Measurements from ENCODE around the gene FLOT2. TPM values are rescaled to one million over a fixed set of nuclear protein-coding genes. Genes with fewer than 3 reads are reported as not detected.

Gene FLOT2
- polyA plus RNA-seq, 1 donor (not counting 4 experiments of a cell fraction or from before 2014, with no cell fraction given): 67.2 TPM

DNA sequence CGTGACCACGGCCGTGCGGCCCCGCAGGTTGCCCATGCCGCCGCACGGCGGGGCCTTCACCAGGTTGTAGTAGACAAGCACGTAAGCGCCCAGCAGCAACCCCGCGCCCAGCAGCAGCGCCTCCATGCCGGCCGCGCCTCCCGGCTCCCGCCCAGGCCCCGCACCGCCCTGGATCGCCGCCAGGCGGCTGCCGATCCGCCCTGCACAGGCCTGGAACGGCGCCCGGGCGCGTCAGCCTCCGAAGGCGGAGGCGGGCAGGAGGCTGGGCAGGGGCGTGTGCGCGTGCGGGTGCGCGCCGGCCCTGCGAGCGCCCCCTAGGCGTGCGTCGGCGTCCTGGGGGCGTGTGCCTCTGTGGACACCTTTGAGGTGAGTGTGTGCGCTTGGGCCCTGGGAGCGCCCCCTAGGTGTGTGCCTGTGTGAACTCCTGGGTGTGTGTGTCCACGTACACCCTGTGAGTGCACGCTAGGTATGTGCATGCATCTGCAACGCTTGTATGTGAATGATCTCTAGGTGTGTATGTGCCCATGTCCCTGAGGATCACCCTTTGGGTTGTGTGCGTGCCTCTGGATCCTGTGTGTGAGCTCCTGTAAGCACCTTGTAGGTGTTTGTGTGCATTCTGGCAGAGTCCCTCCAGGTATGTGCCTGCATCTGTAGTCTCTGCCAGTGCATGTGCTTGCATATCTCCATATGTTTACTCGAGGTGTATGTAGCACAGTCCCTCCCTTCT, 5.4 kb upstream of the FLOT2 start, which contains the start of gene DHRS13:
DHRS13 (minus strand) TSS at position 261 of the 727 bp plus-strand sequence; CDS start at position 126, 135 bp downstream.
- H3K4me1 ChIP-seq (ENCODE audit: control insufficient read depth, extremely low read depth, insufficient read depth, low read length): peaks cover 28% of the 10 kb centered on the region
- H3K79me2 ChIP-seq (ENCODE audit: control insufficient read depth, insufficient read depth, low read length): no peaks in the 10 kb centered on the region
- TF ChIP-seq, protein P1, sequence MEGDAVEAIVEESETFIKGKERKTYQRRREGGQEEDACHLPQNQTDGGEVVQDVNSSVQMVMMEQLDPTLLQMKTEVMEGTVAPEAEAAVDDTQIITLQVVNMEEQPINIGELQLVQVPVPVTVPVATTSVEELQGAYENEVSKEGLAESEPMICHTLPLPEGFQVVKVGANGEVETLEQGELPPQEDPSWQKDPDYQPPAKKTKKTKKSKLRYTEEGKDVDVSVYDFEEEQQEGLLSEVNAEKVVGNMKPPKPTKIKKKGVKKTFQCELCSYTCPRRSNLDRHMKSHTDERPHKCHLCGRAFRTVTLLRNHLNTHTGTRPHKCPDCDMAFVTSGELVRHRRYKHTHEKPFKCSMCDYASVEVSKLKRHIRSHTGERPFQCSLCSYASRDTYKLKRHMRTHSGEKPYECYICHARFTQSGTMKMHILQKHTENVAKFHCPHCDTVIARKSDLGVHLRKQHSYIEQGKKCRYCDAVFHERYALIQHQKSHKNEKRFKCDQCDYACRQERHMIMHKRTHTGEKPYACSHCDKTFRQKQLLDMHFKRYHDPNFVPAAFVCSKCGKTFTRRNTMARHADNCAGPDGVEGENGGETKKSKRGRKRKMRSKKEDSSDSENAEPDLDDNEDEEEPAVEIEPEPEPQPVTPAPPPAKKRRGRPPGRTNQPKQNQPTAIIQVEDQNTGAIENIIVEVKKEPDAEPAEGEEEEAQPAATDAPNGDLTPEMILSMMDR (optimal IDR thresholded peaks at IDR 0.05 in 1 of 3, IDR thresholded peaks at IDR 0.05 in 1 of 3, conservative IDR thresholded peaks at IDR 0.05 in 1 of 3; ENCODE audit: extremely low read depth in 1 of 3, insufficient read depth in 2 of 3, low read length in 3 of 3): peak; percentile 85 to 97 (median 96)
- no peak for TF ChIP-seq EZH2 (IDR thresholded peaks at IDR 0.05; ENCODE audit: low read length)
- no peaks in the 10 kb centered on the region for H3K9me1 ChIP-seq (ENCODE audit: control insufficient read depth, extremely low read depth, insufficient read depth, low read length)
- dilution Hi-C loops (cut with MboI; ENCODE audit: extremely low pct_ligation_motif_present, low sequenced_read_pairs): no loop called here
- peaks cover 11 to 19% of the 10 kb centered on the region in 2 experiments for H3K36me3 ChIP-seq (ENCODE audit: control insufficient read depth in 2 of 2, extremely low read depth in 1 of 2, insufficient read depth in 2 of 2, low read length in 2 of 2)
- peak within 1 kb of the TSS; percentile 76 for H3K9ac ChIP-seq (ENCODE audit: control insufficient read depth, extremely low read depth, insufficient read depth, low read length)
- FAIRE-seq: no peak
- no peaks in the 10 kb centered on the region for H3K27me3 ChIP-seq (ENCODE audit: control insufficient read depth, extremely low read depth, insufficient read depth, low read length)
- peak within 1 kb of the TSS; percentile 46 to 77 (median 71) for H3K4me3 ChIP-seq (ENCODE audit: control insufficient read depth in 2 of 3, extremely low read depth in 1 of 3, insufficient read depth in 2 of 3, low read depth in 1 of 3, low read length in 3 of 3)
- H3K27ac ChIP-seq (ENCODE audit: control insufficient read depth, insufficient read depth, low read length): peak within 1 kb of the TSS; percentile 47
- no peaks in the 10 kb centered on the region for H3K9me3 ChIP-seq (ENCODE audit: control insufficient read depth, low read depth, low read length)
- H4K20me1 ChIP-seq (ENCODE audit: control insufficient read depth, extremely low read depth, insufficient read depth, low read length): no peaks in the 10 kb centered on the region
- DNase-seq (ENCODE audit: low read depth, low spot score): peak; percentile 84
- H3K4me2 ChIP-seq (ENCODE audit: control insufficient read depth, extremely low read depth, insufficient read depth, low read depth, low read length): peak within 1 kb of the TSS; percentile 75
- peak within 1 kb of the TSS; percentile 77 for H2AFZ ChIP-seq (ENCODE audit: control insufficient read depth, low read length)

DNA sequence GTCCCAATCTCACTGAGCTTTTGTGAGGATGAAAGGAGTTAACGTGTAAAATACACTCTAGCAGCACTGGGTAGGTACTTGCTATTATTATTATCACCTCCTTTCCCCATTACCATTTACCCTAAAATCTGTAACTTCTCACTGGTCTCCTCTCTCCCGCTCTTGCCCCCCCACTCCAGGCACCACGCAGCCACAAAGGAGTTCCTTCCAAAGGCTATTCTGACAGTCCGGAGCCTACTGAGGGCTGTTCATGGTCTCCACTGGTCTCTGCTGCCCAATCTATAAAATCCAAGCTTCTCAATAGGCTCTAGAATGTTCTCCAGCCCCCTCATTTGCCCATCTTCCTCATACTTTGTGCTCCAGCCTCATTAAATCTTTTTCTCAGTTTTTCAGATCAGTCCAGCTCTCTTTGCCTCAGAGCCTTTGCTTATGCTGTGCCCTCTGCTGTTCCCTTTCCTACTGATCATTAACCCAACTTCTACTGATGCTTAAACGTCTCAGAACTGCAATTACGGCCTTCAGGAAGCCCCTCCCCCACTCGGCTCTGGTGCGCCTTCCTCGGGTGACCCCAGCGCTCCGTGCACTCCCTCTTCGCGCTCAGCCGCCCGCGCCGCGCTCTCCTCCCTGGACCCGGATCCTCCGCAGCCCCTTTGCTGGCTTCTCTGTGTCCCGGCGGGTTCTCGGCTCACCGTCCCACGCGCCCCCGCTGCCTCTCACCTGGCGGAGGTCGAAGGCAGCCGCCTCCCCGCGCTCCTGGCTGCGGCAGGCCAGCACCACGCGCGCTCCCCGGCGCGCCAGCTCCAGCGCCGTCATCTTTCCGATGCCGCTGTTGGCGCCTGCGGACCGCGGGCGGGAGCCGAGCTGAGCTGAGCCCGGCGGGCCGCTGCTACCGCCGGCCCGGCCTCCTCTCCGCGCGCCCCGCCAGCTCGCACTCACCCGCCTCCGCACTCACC, 4.6 kb upstream of the FLOT2 start:
- H3K9me1 ChIP-seq (ENCODE audit: control insufficient read depth, extremely low read depth, insufficient read depth, low read length): no peaks in the 10 kb centered on the region
- peak overlapping the region; percentile 46 to 77 (median 71) for H3K4me3 ChIP-seq (ENCODE audit: control insufficient read depth in 2 of 3, extremely low read depth in 1 of 3, insufficient read depth in 2 of 3, low read depth in 1 of 3, low read length in 3 of 3)
- peak overlapping the region; percentile 76 for H3K9ac ChIP-seq (ENCODE audit: control insufficient read depth, extremely low read depth, insufficient read depth, low read length)
- peaks cover 6 to 17% of the 10 kb centered on the region in 2 experiments for H3K36me3 ChIP-seq (ENCODE audit: control insufficient read depth in 2 of 2, extremely low read depth in 1 of 2, insufficient read depth in 2 of 2, low read length in 2 of 2)
- H3K4me1 ChIP-seq (ENCODE audit: control insufficient read depth, extremely low read depth, insufficient read depth, low read length): peaks cover 28% of the 10 kb centered on the region
- H3K9me3 ChIP-seq (ENCODE audit: control insufficient read depth, low read depth, low read length): no peaks in the 10 kb centered on the region
- no peaks in the 10 kb centered on the region for H4K20me1 ChIP-seq (ENCODE audit: control insufficient read depth, extremely low read depth, insufficient read depth, low read length)
- peak overlapping the region; percentile 47 for H3K27ac ChIP-seq (ENCODE audit: control insufficient read depth, insufficient read depth, low read length)
- no peaks in the 10 kb centered on the region for H3K27me3 ChIP-seq (ENCODE audit: control insufficient read depth, extremely low read depth, insufficient read depth, low read length)
- no peak for FAIRE-seq
- no peak for TF ChIP-seq EZH2 (IDR thresholded peaks at IDR 0.05; ENCODE audit: low read length)
- TF ChIP-seq, protein P1 (optimal IDR thresholded peaks at IDR 0.05 in 1 of 3, IDR thresholded peaks at IDR 0.05 in 1 of 3, conservative IDR thresholded peaks at IDR 0.05 in 1 of 3; ENCODE audit: extremely low read depth in 1 of 3, insufficient read depth in 2 of 3, low read length in 3 of 3): no peak
- H3K79me2 ChIP-seq (ENCODE audit: control insufficient read depth, insufficient read depth, low read length): no peaks in the 10 kb centered on the region
- peak overlapping the region; percentile 77 for H2AFZ ChIP-seq (ENCODE audit: control insufficient read depth, low read length)
- H3K4me2 ChIP-seq (ENCODE audit: control insufficient read depth, extremely low read depth, insufficient read depth, low read depth, low read length): peak overlapping the region; percentile 63
- dilution Hi-C loops (cut with MboI; ENCODE audit: extremely low pct_ligation_motif_present, low sequenced_read_pairs): no loop called here
- DNase-seq (ENCODE audit: low read depth, low spot score): no peak

Data from keratinocyte (primary cell).